HAP-1 (cell line): ENCODE measurements around the gene NUDT3.
"Not testable (repeated sequence)": the region's sequence is repeated elsewhere in the genome, so short reads cannot be mapped to it uniquely, and the experiment has no call there.

ENCODE experiments used
- DNase-seq, 2 experiments: peaks; one replicate each; pipeline ENCODE4 v3.0.0-alpha.2; 2016 to 2020; ENCODE audit warnings: low spot score in 2 of 2
- H3K27me3 ChIP-seq: fragments of 250-450 bp; sonication (Bioruptor Pico); 2 replicates; pipeline ENCODE4 v1.5.1; 2020; ENCODE audit warnings: low read depth, mild to moderate bottlenecking, moderate library complexity
- H3K36me3 ChIP-seq: fragments of 250-450 bp; sonication (Bioruptor Pico); replicated peaks from 2 replicates; pipeline ENCODE4 v1.5.1; 2020; ENCODE audit warnings: mild to moderate bottlenecking
- H3K4me1 ChIP-seq: fragments of 250-450 bp; sonication (Bioruptor Pico); 2 replicates; pipeline ENCODE4 v1.5.1; 2020; ENCODE audit warnings: mild to moderate bottlenecking
- H3K4me3 ChIP-seq: fragments of 250-450 bp; sonication (Bioruptor Pico); 2 replicates; pipeline ENCODE4 v1.5.1; 2020; ENCODE audit warnings: mild to moderate bottlenecking, moderate library complexity
- H3K9me3 ChIP-seq: fragments of 250-450 bp; sonication (Bioruptor Pico); 2 replicates; pipeline ENCODE4 v1.5.1; 2020; ENCODE audit warnings: mild to moderate bottlenecking, moderate library complexity
- in situ Hi-C: fragments of 300-500 bp; cut with MboI; formaldehyde crosslinking; loops from 3 replicates; pipeline ENCODE4 v1.14.3; 2020; ENCODE audit warnings: low sequenced_read_pairs, inconsistent platforms, mixed read lengths

The NUDT3 gene

DNA sequence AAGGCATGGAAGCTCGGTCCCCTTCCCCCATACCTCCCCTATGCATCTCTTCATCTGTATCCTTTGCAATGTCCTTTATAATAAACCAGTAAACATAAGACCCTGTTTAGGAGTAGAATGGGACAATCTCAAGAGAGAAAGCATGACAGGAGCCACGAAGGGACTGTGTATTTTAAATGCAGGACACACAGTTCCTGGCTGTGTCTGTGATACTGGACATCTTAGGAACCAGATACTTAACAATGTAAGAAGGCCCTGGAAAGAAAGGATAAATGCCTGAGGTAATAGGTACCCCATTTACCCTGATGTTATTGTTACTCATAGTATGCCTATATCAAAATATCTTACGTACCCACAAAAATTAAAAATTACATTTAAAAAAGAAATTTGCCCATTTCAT, 36.6 kb downstream of the NUDT3 start:
- no peaks in the 10 kb centered on the region for H3K9me3 ChIP-seq
- H3K36me3 ChIP-seq, result no peaks in the 10 kb centered on the region
- H3K4me1 ChIP-seq, result peaks cover 2% of the 10 kb centered on the region
- H3K27me3 ChIP-seq, result no peaks in the 10 kb centered on the region
- H3K4me3 ChIP-seq, result no peak overlapping the region
- in situ Hi-C loops, result no loop called here
- DNase-seq, result no peak

DNA sequence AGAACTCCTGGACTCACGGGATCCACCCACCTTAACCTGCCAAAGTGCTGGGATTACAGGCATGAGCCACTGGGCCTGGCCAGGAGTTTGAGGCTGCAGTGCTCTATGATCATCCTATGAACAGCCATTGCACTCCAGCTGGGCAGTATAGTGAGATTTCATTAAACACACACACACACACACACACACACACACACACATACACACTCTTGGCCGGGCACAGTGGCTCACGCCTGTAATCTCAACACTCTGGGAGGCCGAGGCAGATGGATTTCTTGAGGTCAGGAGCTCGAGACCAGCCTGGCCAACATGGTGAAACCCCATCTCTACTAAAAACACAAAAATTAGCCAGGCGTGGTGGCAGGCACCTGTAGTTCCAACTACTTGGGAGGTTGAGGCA, 38.2 kb downstream of the NUDT3 start:
- H3K27me3 ChIP-seq, H3K4me3 ChIP-seq, H3K9me3 ChIP-seq, H3K36me3 ChIP-seq, in situ Hi-C loops, DNase-seq, H3K4me1 ChIP-seq: not testable (repeated sequence)

GRCh38 chr6:34353530-34353929, 38.9 kb downstream of the NUDT3 start:
- H3K4me3 ChIP-seq, DNase-seq, H3K9me3 ChIP-seq, H3K27me3 ChIP-seq, in situ Hi-C loops, H3K36me3 ChIP-seq, H3K4me1 ChIP-seq: not testable (repeated sequence)

DNA sequence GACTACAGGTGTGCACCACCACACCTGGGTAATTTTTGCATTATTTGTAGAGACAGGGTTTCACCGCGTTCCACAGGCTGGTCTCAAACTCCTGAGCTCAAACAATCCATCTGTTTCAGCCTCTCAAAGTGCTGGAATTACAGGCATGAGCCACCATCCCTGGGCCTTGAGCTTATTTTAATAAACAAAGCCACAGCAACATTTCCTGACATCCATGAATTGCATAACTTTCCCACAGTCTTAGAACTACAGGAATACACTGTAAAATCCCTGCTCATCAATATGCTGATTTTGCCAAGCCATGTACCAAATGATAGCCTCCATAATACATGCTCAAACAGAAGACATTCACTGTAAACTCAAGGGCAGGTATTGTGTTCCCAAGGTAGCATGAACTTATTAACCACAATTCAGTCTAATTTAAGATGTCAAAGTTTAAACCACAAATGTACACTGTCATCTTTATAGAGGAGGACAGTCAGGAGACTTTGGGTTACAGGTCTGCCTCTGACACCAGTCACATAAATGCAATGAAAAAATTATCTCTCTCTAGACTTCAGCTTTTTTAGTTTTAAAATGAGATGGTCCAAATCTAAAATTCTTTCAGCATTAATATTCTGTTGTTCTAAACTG, 40.0 kb downstream of the NUDT3 start:
- no peaks in the 10 kb centered on the region for H3K27me3 ChIP-seq
- H3K36me3 ChIP-seq, result no peaks in the 10 kb centered on the region
- DNase-seq, result no peak
- in situ Hi-C loops, result no loop called here
- H3K9me3 ChIP-seq, result no peaks in the 10 kb centered on the region
- H3K4me1 ChIP-seq, result peaks cover 2% of the 10 kb centered on the region; the same call in 1 of the 2 replicates
- no peak overlapping the region for H3K4me3 ChIP-seq

- Histone ChIP-seq H3K36me3 (no peaks in the 10 kb centered on the region), H3K9me3 (no peaks in the 10 kb centered on the region), H3K4me3 (no peak overlapping the region), H3K27me3 (no peaks in the 10 kb centered on the region), H3K4me1 (peaks cover 10% of the 10 kb centered on the region)
- DNase-seq, result no peak
- in situ Hi-C loops, result no loop called here
Measured at GRCh38 chr6:34350934-34351217, 41.6 kb downstream of the NUDT3 start.

GRCh38 chr6:34350137-34350933, 42.1 kb downstream of the NUDT3 start:
- Histone ChIP-seq H3K4me1 (peaks cover 10% of the 10 kb centered on the region), H3K4me3 (no peak overlapping the region), H3K9me3 (no peaks in the 10 kb centered on the region), H3K36me3 (no peaks in the 10 kb centered on the region), H3K27me3 (no peaks in the 10 kb centered on the region)
- no peak for DNase-seq
- in situ Hi-C loops, result no loop called here

DNA sequence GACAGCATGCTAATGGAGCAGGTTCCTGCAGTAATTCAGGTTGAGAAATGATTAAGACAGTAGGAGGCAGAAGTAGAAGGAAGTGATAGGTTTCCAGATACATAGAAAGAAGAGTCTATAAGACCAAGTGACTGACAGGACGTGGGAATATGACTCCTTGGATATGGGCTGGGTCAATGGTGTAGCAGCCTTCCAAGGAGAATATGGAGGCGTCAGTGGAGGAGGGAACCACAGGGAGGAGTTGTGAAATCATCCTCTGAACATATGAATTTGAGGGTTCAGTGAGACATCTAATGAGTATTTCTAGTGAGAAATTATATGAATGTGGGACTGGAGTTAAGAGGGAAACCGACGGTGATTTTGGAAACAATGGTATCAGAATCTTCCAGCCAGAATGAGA, 43.3 kb downstream of the NUDT3 start:
- no peaks in the 10 kb centered on the region for H3K9me3 ChIP-seq
- H3K4me3 ChIP-seq, result no peak overlapping the region
- H3K4me1 ChIP-seq, result peaks cover 10% of the 10 kb centered on the region
- H3K36me3 ChIP-seq, result no peaks in the 10 kb centered on the region
- H3K27me3 ChIP-seq, result no peaks in the 10 kb centered on the region
- in situ Hi-C loops, result no loop called here
- DNase-seq, result no peak

DNA sequence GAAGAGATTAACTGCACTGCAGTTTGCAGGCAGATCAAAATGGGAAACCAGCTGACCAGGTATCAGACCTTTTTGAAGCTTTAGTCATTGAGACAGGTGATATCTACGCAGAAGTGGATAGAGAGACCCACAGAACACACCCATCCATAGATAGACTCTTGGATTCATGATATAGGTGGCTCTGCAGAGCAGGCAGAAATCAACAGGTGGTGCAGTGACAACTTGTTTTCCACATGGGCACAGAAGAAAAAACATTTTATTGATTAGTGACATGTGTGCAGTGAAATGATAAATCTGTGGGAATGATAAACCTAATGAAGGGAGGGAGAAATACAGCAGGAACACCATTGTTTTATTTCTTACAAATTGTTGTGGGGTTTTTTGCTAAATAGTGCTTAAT, 45.2 kb downstream of the NUDT3 start:
- Histone ChIP-seq H3K27me3 (no peaks in the 10 kb centered on the region), H3K4me3 (no peak overlapping the region), H3K9me3 (no peaks in the 10 kb centered on the region), H3K36me3 (no peaks in the 10 kb centered on the region; the same call in 1 of the 2 replicates), H3K4me1 (peaks cover 8% of the 10 kb centered on the region)
- no peak for DNase-seq
- in situ Hi-C loops, result no loop called here

- no peaks in the 10 kb centered on the region for H3K27me3 ChIP-seq
- no peak for DNase-seq
- in situ Hi-C loops, result no loop called here
- no peaks in the 10 kb centered on the region for H3K9me3 ChIP-seq
- peaks cover 7% of the 10 kb centered on the region for H3K4me1 ChIP-seq
- H3K4me3 ChIP-seq, result no peak overlapping the region
- H3K36me3 ChIP-seq, result no peaks in the 10 kb centered on the region; the same call in 1 of the 2 replicates
Measured at GRCh38 chr6:34346175-34347119, 46.0 kb downstream of the NUDT3 start.

DNA sequence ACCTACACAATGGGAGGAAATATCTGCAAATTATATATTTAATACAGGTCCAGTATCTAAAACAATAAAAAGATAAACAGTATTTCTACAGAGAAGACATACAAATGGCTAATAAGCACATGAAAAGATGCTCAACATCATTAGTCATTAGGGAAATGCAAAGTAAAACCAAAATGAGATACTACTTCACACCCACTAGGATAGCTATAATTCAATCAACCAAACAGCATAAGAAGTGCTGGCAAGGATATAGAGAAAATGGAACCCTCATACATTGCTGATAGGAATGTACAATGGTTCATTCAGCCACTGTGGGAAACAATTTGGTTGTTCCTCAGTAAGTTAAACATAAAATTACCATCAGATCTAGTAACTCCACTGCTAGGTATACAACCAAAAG, 48.7 kb downstream of the NUDT3 start:
- Histone ChIP-seq H3K27me3 (no peaks in the 10 kb centered on the region), H3K4me3 (no peak overlapping the region), H3K4me1 (peaks cover 32% of the 10 kb centered on the region), H3K9me3 (no peaks in the 10 kb centered on the region), H3K36me3 (peaks cover 4% of the 10 kb centered on the region)
- no peak for DNase-seq
- in situ Hi-C loops, result no loop called here

- in situ Hi-C loops, result no loop called here
- Histone ChIP-seq H3K4me1 (peaks cover 34% of the 10 kb centered on the region), H3K36me3 (peaks cover 4% of the 10 kb centered on the region), H3K27me3 (no peaks in the 10 kb centered on the region), H3K4me3 (no peak overlapping the region), H3K9me3 (no peaks in the 10 kb centered on the region)
- no peak for DNase-seq
Measured at GRCh38 chr6:34342247-34342646, 50.2 kb downstream of the NUDT3 start.

DNA sequence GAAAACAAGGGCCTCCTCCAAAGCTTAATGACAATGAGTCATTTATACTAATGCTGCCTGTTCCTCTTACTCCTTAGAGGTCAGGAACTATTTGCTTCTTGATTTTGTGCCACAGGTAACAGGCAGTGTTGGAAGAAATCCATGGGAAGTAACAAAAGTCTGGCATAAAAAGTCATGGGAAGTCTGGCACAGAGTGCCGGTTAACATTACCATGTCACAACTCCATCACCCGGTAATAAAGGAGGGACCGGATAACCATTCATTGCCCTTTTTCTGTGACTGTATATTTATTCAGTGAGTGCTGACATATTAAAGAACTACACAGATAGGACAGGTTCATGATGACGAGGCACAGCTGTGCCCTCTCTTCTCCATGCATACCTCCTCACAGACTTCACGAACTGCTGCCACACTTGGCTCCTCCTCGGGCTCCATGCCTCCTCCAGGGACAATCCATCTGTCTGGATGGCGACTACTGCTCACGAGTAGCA, 50.9 kb downstream of the NUDT3 start:
- peaks cover 39% of the 10 kb centered on the region for H3K4me1 ChIP-seq
- peaks cover 4% of the 10 kb centered on the region for H3K36me3 ChIP-seq
- no peak overlapping the region for H3K4me3 ChIP-seq
- DNase-seq, result no peak
- H3K27me3 ChIP-seq, result no peaks in the 10 kb centered on the region
- in situ Hi-C loops, result no loop called here
- no peaks in the 10 kb centered on the region for H3K9me3 ChIP-seq

- DNase-seq, result no peak
- H3K36me3 ChIP-seq, result peaks cover 4% of the 10 kb centered on the region
- in situ Hi-C loops, result no loop called here
- H3K27me3 ChIP-seq, result no peaks in the 10 kb centered on the region
- H3K9me3 ChIP-seq, result no peaks in the 10 kb centered on the region
- no peak overlapping the region for H3K4me3 ChIP-seq
- peaks cover 38% of the 10 kb centered on the region for H3K4me1 ChIP-seq
Measured at GRCh38 chr6:34340906-34341480, 51.5 kb downstream of the NUDT3 start.
